ENCODE measurements around the gene OGFOD3.
"Not testable (repeated sequence)": the region's sequence is repeated elsewhere in the genome, so short reads cannot be mapped to it uniquely, and the experiment has no call there.

The OGFOD3 gene

DNA sequence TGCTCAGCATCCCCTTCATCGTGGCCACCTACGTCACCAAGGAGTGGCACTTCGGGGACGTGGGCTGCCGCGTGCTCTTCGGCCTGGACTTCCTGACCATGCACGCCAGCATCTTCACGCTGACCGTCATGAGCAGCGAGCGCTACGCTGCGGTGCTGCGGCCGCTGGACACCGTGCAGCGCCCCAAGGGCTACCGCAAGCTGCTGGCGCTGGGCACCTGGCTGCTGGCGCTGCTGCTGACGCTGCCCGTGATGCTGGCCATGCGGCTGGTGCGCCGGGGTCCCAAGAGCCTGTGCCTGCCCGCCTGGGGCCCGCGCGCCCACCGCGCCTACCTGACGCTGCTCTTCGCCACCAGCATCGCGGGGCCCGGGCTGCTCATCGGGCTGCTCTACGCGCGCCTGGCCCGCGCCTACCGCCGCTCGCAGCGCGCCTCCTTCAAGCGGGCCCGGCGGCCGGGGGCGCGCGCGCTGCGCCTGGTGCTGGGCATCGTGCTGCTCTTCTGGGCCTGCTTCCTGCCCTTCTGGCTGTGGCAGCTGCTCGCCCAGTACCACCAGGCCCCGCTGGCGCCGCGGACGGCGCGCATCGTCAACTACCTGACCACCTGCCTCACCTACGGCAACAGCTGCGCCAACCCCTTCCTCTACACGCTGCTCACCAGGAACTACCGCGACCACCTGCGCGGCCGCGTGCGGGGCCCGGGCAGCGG lies 43.6 kb downstream of the OGFOD3 start:
- H3K4me3 ChIP-seq (ENCODE audit: low read depth, low read length): no peak overlapping the region
- TF ChIP-seq, protein P1, sequence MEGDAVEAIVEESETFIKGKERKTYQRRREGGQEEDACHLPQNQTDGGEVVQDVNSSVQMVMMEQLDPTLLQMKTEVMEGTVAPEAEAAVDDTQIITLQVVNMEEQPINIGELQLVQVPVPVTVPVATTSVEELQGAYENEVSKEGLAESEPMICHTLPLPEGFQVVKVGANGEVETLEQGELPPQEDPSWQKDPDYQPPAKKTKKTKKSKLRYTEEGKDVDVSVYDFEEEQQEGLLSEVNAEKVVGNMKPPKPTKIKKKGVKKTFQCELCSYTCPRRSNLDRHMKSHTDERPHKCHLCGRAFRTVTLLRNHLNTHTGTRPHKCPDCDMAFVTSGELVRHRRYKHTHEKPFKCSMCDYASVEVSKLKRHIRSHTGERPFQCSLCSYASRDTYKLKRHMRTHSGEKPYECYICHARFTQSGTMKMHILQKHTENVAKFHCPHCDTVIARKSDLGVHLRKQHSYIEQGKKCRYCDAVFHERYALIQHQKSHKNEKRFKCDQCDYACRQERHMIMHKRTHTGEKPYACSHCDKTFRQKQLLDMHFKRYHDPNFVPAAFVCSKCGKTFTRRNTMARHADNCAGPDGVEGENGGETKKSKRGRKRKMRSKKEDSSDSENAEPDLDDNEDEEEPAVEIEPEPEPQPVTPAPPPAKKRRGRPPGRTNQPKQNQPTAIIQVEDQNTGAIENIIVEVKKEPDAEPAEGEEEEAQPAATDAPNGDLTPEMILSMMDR (IDR thresholded peaks at IDR 0.05; ENCODE audit: borderline replicate concordance, insufficient read depth, low read depth, low read length): no peak

DNA sequence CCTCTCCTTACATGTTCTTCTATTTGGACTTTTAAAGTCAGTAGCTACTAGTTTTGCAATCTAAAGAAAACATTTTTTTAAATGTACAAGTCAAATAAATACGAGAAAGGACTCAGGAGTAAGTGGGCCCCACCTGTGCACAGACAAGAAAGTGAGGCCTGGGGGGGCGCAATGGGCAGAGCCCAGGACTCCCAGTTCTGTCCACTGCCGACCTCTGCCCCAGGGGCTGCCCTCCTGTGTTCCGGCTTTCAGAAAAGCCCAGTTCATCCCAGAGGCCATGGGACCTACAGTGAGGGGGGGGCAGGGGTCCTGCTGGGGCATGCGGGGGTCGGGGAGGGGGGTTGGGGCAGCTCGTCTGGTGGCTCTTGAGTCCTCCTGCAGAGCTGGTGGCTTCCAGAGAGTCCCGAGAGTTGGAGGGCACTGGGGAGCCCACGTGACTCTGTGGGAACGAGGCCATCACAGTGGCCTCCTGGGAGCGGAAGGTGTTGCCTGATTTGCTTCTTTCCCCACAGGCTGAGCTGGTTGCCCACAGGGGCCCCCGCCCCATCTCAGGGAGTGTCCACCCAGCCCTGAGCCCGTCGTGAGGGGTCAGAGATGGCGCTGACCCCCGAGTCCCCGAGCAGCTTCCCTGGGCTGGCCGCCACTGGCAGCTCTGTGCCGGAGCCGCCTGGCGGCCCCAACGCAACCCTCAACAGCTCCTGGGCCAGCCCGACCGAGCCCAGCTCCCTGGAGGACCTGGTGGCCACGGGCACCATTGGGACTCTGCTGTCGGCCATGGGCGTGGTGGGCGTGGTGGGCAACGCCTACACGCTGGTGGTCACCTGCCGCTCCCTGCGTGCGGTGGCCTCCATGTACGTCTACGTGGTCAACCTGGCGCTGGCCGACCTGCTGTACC lies 44.4 kb downstream of the OGFOD3 start:
- TF ChIP-seq, protein P1 (IDR thresholded peaks at IDR 0.05; ENCODE audit: borderline replicate concordance, insufficient read depth, low read depth, low read length): no peak
- H3K4me3 ChIP-seq (ENCODE audit: low read depth, low read length): no peak overlapping the region

DNA sequence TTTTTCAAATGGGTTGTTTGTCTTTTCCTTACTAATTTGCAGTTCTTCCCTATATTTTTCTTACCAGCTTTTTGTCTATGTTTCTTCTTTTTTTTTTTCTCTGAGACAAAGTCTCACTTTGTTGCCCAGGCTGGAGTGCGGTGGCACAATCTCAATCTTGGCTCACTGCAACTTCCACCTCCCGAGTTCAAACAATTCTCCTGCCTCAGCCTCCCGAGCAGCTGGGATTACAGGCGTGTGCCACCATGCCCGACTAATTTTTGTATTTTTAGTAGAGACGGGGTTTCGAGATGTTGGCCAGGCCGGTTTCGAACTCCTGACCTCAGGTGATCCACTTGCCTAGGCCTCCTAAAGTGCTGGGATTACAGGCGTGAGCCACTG lies 45.3 kb downstream of the OGFOD3 start:
- not testable (repeated sequence) for H3K4me3 ChIP-seq (ENCODE audit: low read depth, low read length)

DNA sequence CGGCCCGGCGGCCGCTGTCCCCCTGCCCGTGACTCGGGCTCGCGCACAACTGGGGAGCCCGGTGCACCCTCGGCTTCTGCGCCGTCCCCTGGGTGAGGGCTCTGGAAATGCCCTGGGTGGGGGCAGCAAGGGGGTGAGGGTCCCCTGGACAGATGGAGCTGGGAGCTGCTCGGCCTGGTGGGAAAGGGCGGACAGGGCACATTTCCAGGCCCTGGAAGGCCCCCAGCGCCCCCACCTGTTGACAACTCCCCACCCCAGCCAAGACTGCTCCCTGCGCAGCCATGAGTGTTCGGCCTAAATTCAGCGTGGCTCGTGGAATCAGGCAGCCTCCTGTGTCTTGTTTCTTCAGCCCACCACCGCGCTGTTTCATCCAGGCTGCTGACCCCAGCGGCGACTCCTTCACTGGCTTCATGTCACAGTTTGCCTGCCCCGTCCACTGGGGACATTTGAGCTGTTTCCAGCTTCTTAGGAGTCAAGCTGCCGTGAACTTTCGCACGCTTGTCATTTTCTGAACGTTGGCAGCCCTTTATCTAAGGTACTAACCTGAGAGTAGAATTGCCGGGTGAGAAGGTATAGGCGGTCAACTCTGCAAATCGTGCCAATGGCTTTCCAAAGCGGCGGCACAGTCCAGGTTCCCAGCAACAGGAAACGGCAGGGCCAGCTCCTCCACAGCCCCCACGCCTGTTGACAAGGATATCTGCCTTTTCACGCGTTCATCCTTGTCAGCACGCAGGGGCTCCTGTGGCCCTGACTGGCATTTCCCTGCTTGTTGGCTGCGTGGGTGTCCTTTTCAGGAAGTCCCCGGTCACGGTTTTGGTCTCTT lies 45.9 kb downstream of the OGFOD3 start:
- no peak overlapping the region for H3K4me3 ChIP-seq (ENCODE audit: low read depth, low read length)
- TF ChIP-seq, protein P1 (IDR thresholded peaks at IDR 0.05; ENCODE audit: borderline replicate concordance, insufficient read depth, low read depth, low read length): no peak

DNA sequence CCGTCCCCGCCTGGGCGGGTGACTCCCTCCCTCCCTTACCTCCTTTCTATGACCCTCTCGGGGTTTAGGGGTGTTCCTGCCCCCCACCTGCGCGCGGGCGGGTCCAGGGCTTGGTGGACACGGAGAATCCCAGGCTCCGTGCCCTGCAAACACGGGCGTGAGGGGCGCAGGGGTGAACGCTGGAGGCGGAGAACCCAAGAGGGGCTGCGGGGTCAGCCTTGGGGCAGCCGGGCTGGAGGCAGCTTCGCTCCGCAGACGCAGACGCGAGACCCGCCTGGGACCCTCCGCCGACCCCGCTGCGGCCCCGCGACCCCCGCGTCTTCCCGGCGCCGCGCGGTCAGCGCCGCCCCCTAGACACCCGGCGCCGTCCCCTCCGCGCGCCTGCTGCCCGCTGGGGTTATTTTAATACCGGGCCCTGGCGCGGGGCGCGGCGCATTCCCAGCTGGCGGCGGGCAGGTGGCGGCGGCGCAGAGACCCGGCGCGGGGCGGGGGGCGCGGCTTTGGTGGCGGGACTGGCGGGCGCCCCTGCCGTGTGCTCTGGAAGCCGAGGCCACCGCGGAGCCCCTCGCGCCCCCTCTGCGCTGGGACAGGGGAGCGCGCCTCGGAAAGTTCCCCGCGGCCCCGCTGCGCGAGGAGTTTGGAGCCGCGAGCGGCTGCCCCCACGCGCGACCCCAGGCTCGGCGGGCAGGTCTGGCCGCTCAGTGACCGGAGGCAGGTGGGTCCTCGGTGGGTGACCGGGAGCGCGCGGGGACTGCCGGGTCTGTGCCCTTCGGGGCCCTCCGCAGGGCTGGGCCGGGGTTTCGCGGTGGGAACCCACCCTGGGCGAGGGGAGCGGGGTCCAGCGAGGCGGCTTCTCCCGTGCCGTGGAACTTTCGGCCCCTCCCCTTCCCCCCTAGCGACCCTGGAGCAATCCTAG lies 46.8 kb downstream of the OGFOD3 start, which contains the start of gene UTS2R:
TSS of gene UTS2R (plus strand) at position 433 of the 916 bp plus-strand sequence. CDS start 2,560 bp downstream, outside the sequence.
- TF ChIP-seq, protein P1 (IDR thresholded peaks at IDR 0.05; ENCODE audit: borderline replicate concordance, insufficient read depth, low read depth, low read length): no peak
- H3K4me3 ChIP-seq (ENCODE audit: low read depth, low read length): no peak within 1 kb of the TSS

DNA sequence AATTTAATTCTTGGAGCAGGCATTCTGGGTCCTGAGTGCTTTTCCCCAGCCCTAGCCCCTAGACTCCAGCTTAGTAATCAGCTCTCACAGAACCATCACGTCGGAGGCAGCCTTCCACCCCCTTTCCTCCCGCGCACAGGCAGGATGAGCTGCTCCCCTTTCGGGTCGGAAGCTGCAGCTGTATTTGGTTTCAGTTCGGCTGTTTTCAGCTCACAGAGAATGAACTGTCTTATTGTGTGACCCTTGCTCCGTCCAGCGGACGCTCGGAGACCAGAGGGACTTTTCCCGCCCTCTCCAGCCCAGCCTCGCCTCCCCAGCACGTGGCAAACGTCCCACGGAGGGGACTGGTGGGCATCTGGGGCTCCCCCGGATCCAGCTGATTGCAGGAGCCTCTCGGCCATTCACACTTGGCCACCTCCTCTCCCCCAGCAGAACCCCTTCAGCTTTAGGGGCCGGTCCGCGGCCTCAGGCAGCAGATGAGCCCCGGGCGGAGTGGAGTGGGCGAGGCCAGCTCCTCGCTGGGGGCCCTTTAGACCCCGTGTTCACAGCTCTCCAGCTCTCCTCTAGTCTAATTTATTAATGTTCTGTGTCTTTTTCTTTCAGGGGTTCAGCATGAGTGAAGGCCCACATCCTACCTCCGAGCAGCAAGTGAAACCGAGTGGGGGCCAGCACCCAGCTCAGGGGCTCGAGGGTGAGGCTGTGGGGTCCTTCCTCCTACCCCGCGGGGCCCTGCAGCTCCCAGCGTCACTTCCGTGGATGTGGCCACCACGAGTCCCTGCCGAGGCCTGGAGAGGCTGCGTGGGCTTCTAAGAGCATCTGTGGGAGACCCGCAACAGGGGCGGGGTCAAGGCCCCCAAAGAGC lies 47.7 kb downstream of the OGFOD3 start:
- no peak overlapping the region for H3K4me3 ChIP-seq (ENCODE audit: low read depth, low read length)
- TF ChIP-seq, protein P1 (IDR thresholded peaks at IDR 0.05; ENCODE audit: borderline replicate concordance, insufficient read depth, low read depth, low read length): no peak

Data from GM12875 (cell line).